SU-DHL-6 (cell line): ENCODE results near the gene SOS1.

Experiments
- CTCF ChIP-seq: fragments of 200-600 bp; sonication (generic); IDR thresholded peaks from one replicate; pipeline ENCODE4 v1.5.1; 2017; ENCODE audit warnings: antibody characterized with exemption, mild to moderate bottlenecking, low read length, moderate library complexity; ENCODE audit not compliant: insufficient read depth, poor library complexity, severe bottlenecking
- EZH2phosphoT487 ChIP-seq: fragments of 200-600 bp; sonication (generic), shearing (Covaris generic); conservative IDR thresholded peaks from 2 replicates; pipeline ENCODE4 v1.6.1; 2018; ENCODE audit warnings: mild to moderate bottlenecking, antibody characterized with exemption, low read length, moderate library complexity, mixed read lengths

DNA sequence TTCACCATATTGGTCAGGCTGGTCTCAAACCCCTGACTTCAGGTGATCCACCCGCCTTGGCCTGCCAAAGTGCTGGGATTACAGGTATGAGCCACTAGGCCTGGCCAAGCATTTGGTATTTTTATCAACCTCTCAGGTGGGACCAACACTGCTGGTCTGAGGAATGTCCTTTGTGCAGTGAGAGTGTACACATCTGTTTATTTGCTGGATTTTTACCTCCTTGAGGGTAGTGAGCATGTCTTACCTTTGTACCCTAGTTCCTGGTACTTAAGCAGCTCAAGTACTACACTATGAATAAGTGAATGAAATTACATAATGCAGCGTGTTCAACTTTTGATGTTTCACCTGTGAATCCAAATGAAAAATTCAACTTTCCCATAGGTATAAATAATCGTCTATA lies 29.8 kb downstream of the SOS1 start:
- TF ChIP-seq CTCF, result no peak
- TF ChIP-seq EZH2phosphoT487, result no peak
